ENCODE results near the gene MED27.
"Not testable (repeated sequence)": the region's sequence is repeated elsewhere in the genome, so short reads cannot be mapped to it uniquely, and the experiment has no call there.

MED27 gene

GRCh38 chr9:131950487-131950886 lies 129.2 kb downstream of the MED27 start:
- DNase-seq (ENCODE audit: insufficient read length) (no peak), FAIRE-seq (no peak)
- TF ChIP-seq POLR2AphosphoS5 (IDR thresholded peaks at IDR 0.05; ENCODE audit: low read depth, low read length): no peak
- TF ChIP-seq TAF1 (IDR thresholded peaks at IDR 0.05; ENCODE audit: borderline replicate concordance, low read depth, low read length): no peak
- no peak for TF ChIP-seq POLR2A (IDR thresholded peaks at IDR 0.05; ENCODE audit: low read depth, low read length)

- TF ChIP-seq TAF1 (IDR thresholded peaks at IDR 0.05; ENCODE audit: borderline replicate concordance, low read depth, low read length) (no peak), POLR2A (IDR thresholded peaks at IDR 0.05; ENCODE audit: low read depth, low read length) (no peak), POLR2AphosphoS5 (IDR thresholded peaks at IDR 0.05; ENCODE audit: low read depth, low read length) (no peak)
- DNase-seq (ENCODE audit: insufficient read length) (no peak), FAIRE-seq (no peak)
These were observed 133.5 kb downstream of the MED27 start for GRCh38 chr9:131946180-131946579.

DNA sequence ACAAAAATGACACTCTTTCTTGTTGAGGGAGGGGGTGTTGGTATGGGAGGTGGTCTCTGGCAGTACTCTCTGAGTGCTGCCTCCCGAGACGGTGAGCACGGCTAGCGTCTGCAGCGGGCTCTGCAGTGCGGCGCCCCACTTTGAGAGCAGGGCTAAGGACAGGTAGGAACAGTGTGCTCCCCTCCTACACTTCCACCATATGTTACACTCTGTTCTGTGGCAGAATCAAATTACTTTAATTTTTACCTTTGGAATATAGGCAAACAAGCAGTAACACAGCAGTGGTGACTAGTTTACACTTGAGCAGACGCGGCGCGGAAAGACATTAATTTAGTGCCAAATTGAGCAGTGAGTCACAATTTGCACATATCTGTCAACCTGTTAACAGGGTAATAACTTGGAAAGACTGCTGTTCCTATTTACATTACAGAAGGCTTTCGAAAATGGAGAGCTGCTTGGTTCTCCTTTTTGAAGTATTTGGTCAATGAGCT lies 136.3 kb downstream of the MED27 start:
- TF ChIP-seq POLR2AphosphoS5 (IDR thresholded peaks at IDR 0.05; ENCODE audit: low read depth, low read length) (no peak), TAF1 (IDR thresholded peaks at IDR 0.05; ENCODE audit: borderline replicate concordance, low read depth, low read length) (no peak), POLR2A (IDR thresholded peaks at IDR 0.05; ENCODE audit: low read depth, low read length) (no peak)
- DNase-seq (ENCODE audit: insufficient read length) (no peak), FAIRE-seq (no peak)

DNA sequence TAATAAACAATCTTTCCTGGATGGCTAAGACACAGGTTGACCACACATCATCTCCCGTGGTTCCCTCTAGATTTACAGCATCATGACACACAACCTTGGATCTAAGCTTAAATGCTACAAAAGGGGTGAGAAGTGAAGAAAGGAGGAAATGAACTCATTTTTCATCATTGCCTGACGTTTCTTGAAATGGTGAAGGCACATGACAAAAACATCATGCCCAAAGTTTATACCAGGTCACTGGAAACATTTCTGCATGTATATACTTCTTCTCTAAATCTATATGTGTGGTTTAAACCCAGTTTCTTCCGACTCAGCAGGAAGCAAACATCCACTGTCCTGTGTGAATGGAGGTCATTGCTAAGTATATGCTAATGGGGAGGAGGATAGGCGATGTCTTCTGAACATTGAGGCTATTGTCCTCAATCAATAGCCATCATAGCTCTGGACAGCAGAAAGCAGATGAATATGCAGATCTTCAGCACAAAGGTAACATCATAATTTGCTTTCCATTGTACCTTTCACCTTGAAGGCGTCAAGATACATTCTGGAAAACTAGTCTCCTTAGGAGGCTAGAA lies 137.4 kb downstream of the MED27 start:
- FAIRE-seq: no peak
- TF ChIP-seq POLR2AphosphoS5 (IDR thresholded peaks at IDR 0.05; ENCODE audit: low read depth, low read length) (no peak), TAF1 (IDR thresholded peaks at IDR 0.05; ENCODE audit: borderline replicate concordance, low read depth, low read length) (no peak), POLR2A (IDR thresholded peaks at IDR 0.05; ENCODE audit: low read depth, low read length) (no peak)
- no peak for DNase-seq (ENCODE audit: insufficient read length)

- DNase-seq (ENCODE audit: insufficient read length) (no peak), FAIRE-seq (no peak)
- no peak for TF ChIP-seq POLR2AphosphoS5 (IDR thresholded peaks at IDR 0.05; ENCODE audit: low read depth, low read length)
- TF ChIP-seq TAF1 (IDR thresholded peaks at IDR 0.05; ENCODE audit: borderline replicate concordance, low read depth, low read length): no peak
- no peak for TF ChIP-seq POLR2A (IDR thresholded peaks at IDR 0.05; ENCODE audit: low read depth, low read length)
These were observed 142.2 kb downstream of the MED27 start for GRCh38 chr9:131937451-131937850.

DNA sequence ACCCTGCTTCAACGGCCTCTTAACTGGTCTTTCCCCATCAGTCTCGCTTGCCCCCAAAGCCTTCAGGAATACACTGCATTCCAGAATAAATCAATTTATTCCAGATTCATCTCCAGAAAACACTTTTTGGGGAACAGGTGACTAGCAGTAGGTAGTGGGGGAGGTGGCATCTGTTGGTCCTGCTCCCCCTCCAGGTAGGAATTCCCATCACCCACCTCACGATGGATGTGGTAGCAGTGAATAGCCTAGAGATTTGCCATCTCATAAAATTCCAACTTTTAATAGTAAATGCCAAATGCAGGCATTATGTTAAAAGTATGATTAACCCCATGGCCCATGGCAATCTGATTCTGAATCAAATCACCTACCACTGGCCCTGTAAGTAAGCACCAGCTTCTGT lies 142.7 kb downstream of the MED27 start:
- no peak for DNase-seq (ENCODE audit: insufficient read length)
- no peak for TF ChIP-seq POLR2A (IDR thresholded peaks at IDR 0.05; ENCODE audit: low read depth, low read length)
- no peak for TF ChIP-seq TAF1 (IDR thresholded peaks at IDR 0.05; ENCODE audit: borderline replicate concordance, low read depth, low read length)
- no peak for TF ChIP-seq POLR2AphosphoS5 (IDR thresholded peaks at IDR 0.05; ENCODE audit: low read depth, low read length)
- FAIRE-seq: no peak

DNA sequence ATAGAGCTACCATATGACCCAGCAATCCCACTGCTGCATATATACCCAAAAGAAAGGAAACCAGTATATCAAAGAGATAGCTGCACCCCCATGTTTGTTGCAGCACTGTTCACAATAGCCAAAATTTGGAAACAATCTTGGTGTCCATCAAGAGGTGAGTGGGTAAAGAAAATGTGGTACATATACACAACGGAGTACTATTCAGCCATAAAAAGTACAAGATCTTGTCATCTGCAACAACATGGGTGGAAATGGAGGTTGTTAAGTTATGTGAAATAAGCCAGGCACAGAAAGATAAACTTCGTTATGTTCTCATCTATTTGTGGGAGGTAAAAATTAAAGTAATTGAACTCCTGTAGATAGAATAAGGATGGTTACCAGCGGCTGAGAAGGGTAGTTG lies 145.0 kb downstream of the MED27 start:
- DNase-seq (ENCODE audit: insufficient read length): no peak
- FAIRE-seq: no peak
- TF ChIP-seq POLR2A (IDR thresholded peaks at IDR 0.05; ENCODE audit: low read depth, low read length) (no peak), POLR2AphosphoS5 (IDR thresholded peaks at IDR 0.05; ENCODE audit: low read depth, low read length) (no peak), TAF1 (IDR thresholded peaks at IDR 0.05; ENCODE audit: borderline replicate concordance, low read depth, low read length) (no peak)

DNA sequence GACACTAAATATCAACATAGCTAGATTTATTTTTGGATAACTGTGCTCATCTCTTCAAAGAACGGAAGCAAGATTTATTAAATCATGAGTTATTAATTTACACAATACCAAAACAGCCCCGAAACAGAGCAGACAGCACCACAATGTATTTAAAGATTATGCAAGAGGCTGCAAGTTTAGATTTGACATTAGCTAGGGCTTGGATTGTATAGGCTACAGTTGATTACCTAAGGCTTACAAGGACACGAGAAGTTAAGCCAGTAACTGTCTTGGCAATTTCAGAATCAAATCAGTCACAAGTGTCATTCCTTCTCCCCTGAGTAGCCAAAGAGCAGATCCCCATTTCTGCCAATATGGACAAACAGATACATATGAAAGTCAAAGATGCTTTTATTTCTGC lies 152.6 kb downstream of the MED27 start:
- FAIRE-seq (no peak), DNase-seq (ENCODE audit: insufficient read length) (no peak)
- TF ChIP-seq POLR2A (IDR thresholded peaks at IDR 0.05; ENCODE audit: low read depth, low read length) (no peak), TAF1 (IDR thresholded peaks at IDR 0.05; ENCODE audit: borderline replicate concordance, low read depth, low read length) (no peak), POLR2AphosphoS5 (IDR thresholded peaks at IDR 0.05; ENCODE audit: low read depth, low read length) (no peak)

DNA sequence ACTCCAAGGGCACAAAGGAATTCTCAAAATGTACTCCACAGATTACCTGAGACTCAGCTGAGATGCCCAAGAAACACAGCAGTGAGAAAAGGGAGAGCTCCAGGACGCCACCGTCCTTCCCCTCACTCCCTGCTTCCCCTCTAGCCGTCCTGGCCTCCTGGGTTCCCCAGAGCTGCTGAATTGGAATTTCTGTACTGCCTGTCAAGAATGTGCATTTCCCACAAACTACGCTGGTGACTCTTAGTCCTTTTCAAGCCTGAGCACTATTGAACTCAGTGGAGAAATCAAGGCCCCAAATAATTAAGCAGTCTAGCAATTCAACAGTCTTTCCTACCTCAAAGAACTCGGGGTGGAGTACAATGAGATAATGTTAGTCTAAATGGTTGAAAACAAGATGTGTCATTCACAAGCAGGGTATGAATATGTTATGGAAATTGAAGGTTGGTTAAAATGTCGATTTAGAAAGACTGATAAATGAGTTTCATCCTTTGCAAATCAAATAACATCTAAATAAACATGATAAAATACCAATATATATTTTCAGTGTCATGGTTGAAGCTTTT lies 153.2 kb downstream of the MED27 start:
- no peak for TF ChIP-seq POLR2AphosphoS5 (IDR thresholded peaks at IDR 0.05; ENCODE audit: low read depth, low read length)
- no peak for TF ChIP-seq POLR2A (IDR thresholded peaks at IDR 0.05; ENCODE audit: low read depth, low read length)
- TF ChIP-seq TAF1 (IDR thresholded peaks at IDR 0.05; ENCODE audit: borderline replicate concordance, low read depth, low read length): no peak
- FAIRE-seq (no peak), DNase-seq (ENCODE audit: insufficient read length) (no peak)

DNA sequence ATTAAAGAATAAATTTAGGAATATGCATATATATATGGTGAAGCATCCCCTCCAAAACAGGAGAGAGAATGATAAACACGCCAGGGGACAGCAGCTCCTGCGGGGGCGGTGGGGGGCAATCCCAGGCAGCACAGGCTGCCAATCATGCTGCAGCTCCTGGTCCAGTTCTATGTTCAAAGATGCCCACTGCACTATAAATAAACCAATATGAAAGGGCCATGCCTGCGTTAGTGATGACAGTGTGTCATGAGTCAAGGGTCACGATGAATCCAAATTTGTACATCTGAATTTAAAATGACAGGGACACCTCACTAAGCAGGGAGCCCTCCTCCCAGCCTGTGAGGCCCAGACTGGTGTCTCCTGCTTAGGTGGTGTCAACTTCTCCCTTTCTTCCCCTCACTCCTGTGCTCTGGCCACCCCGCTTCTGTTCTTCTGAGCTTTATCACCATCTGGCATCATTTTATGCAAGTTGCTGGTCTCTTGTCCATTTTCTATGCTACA lies 153.9 kb downstream of the MED27 start:
- no peak for FAIRE-seq
- DNase-seq (ENCODE audit: insufficient read length): no peak
- TF ChIP-seq TAF1 (IDR thresholded peaks at IDR 0.05; ENCODE audit: borderline replicate concordance, low read depth, low read length): no peak

DNA sequence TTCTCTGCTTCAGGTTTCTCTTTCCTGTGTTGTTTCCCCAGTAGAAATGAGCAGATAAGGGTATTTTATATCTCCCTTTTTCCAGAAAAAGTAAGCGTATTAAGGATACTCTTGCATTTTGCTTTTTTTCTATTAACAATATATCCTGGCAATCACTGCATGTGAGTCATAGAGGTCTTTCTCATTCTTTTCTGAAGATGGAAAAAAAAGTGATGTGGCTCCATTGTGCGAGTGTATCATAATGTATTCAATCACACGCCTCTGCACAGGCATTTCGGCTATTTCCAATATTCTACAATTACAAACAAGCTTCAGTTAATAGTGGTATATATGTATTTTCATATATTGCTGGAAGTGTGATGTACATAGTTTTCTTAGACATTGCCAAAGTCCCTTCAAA lies 155.9 kb downstream of the MED27 start:
- DNase-seq (ENCODE audit: insufficient read length) (no peak), FAIRE-seq (no peak)
- no peak for TF ChIP-seq POLR2A (IDR thresholded peaks at IDR 0.05; ENCODE audit: low read depth, low read length)
- TF ChIP-seq POLR2AphosphoS5 (IDR thresholded peaks at IDR 0.05; ENCODE audit: low read depth, low read length): no peak
- TF ChIP-seq TAF1 (IDR thresholded peaks at IDR 0.05; ENCODE audit: borderline replicate concordance, low read depth, low read length): no peak

DNA sequence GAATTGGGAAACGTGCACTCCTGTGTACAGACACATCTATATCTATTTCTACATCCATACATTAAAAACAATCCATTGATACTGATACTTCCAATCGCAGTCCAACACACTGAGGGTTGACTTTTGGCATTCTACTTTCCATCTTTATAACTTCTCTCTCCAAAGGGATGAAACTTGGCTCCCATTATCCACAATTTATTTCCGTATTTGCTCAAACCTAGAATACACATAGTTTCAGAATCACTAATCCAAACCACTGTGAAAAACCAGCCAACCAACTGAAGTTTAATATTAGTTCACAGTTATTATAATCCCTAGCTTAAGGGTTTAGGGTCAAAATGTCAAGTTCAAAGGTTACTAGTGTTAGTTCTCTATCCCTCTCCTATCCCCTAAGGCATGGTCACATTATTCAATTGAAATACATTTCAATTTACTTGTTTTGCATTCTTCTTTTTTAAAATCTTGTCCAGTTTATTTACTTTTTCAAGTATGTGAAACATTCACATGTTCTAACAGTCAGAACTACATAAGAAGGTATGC lies 156.5 kb downstream of the MED27 start:
- TF ChIP-seq TAF1 (IDR thresholded peaks at IDR 0.05; ENCODE audit: borderline replicate concordance, low read depth, low read length) (no peak), POLR2A (IDR thresholded peaks at IDR 0.05; ENCODE audit: low read depth, low read length) (no peak), POLR2AphosphoS5 (IDR thresholded peaks at IDR 0.05; ENCODE audit: low read depth, low read length) (no peak)
- DNase-seq (ENCODE audit: insufficient read length) (no peak), FAIRE-seq (peak; percentile 63)

DNA sequence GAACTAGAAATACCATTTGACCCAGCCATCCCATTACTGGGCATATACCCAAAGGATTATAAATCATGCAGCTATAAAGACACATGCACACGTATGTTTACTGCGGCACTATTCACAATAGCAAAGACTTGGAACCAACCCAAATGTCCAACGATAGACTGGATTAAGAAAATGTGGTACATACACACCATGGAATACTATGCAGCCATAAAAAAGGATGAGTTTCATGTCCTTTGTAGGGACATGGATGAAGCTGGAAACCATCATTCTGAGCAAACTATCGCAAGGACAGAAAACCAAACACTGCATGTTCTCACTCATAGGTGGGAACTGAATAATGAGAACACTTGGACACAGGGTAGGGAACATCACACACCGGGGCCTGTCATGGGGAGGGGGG lies 158.0 kb downstream of the MED27 start:
- FAIRE-seq; DNase-seq (ENCODE audit: insufficient read length): not testable (repeated sequence)

Measured in GM12892 (cell line).